ENCODE results near the gene STRADA. TPM values are rescaled to one million over a fixed set of nuclear protein-coding genes. Genes with fewer than 3 reads are reported as not detected.
A peak's percentile ranks its signal among the peaks of the same experiment; 100 is the strongest.

Gene STRADA
- total and polyA plus RNA-seq, 9 of the 15 experiments (the other 6 are each of a cell fraction or from before 2014, with no cell fraction given), result 6.6 to 33.0 (median 20.5) TPM

DNA sequence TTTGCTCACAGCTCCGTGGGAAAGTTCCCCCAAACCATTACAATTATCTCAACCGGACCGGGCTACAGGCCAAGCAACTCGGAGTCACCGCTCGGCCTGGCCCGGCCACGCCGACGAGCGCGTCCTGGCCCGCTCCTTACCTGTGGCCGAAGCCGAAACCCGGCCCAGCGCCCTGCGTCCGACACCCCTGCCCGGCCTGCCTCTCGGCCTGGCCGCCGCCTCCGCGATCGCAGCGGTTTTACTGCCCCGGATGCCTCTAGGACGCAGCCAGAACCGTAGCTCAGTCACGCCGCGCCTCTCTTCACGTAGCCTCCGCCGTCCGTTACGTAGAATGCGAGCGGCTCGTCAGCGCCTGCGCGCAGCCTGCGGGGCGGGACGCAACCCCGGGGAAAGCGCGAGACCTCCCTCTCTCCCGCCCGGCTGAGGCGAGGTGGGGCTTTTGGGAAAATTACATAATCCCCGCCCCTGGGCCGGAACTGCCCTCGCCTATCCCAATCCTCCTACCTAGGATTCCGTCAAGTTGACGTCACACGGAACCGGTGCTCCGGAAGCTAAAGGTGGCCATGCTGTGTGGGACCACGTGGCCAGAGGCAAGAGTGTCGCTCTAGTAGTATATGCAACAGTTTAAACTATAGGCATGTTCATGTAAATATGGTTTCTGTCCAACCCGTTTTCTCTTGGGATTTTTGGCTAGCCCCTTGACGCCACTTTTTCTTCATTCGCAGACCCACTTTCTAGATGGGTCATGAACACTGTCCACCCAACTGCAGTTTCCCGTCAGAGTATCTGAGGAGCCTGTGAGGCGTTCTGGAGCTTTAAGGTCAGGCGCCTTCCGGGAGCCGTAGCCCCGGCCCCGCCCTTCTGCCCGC, 31.9 kb upstream of the STRADA start, which contains the start of gene CCDC47:
TSS of gene CCDC47 (minus strand) at position 326 of the 869 bp plus-strand sequence. CDS start 7,422 bp downstream, outside the sequence.
- H3K4me2 ChIP-seq (ENCODE audit: insufficient read depth, low read length), result peak within 1 kb of the TSS; percentile 93
- ChIA-PET CTCF (ENCODE audit: low intra/inter-chr PET ratio) (no interaction called here), POLR2A (interaction anchor here (0.6 to 5.4 kb wide), 37 partner anchors 9 to 341 kb away, joined by 3 to 82 read pairs (median 6); partner anchors contain the start of genes FTSJ3, PSMC5 and STRADA)
- WGBS (ENCODE audit: insufficient coverage, low coverage, missing lambda C conversion rate), result under 1% methylated on average over 74 of the region's 74 CpGs
- peak within 1 kb of the TSS; percentile 84 for H3K4me3 ChIP-seq
- intact Hi-C loops (cut with micrococcal nuclease) (loop anchor here (2.0 to 10.0 kb wide), 4 partner anchors 69 to 371 kb away; partner anchors contain the start of genes DCAF7, MAP3K3 and SMARCD2), in situ Hi-C loops (cut with MboI) (no loop called here)
- H3K36me3 ChIP-seq (ENCODE audit: control insufficient read depth, insufficient read depth, low read length), result peaks cover 48% of the 10 kb centered on the region
- peaks cover 97% of the 10 kb centered on the region for H3K79me2 ChIP-seq (ENCODE audit: control insufficient read depth, insufficient read depth, low read length)
- H2AFZ ChIP-seq (ENCODE audit: low read depth, low read length), result peak within 1 kb of the TSS; percentile 86
- no peaks in the 10 kb centered on the region for H3K9me3 ChIP-seq (replicated peaks; ENCODE audit: control insufficient read depth, insufficient read depth, low read depth, low read length)
- peak within 1 kb of the TSS; percentile 99 for H3K27ac ChIP-seq (ENCODE audit: extremely low read depth, low read depth, low read length)
- no peaks in the 10 kb centered on the region for H3K9me1 ChIP-seq (ENCODE audit: control insufficient read depth, insufficient read depth, low read length)
- DNase-seq (ENCODE audit: extremely low read depth in 1 of 4, low spot score in 3 of 4) (peak; percentile 94 to 99 (median 97)), ATAC-seq (peak; percentile 85), FAIRE-seq (peak; percentile 95)
- BruUV-seq (replicated peaks), result no TSS peak
- H3K4me1 ChIP-seq (replicated peaks in 1 of 2; ENCODE audit: control insufficient read depth in 2 of 2, insufficient read depth in 2 of 2, low read length in 2 of 2), result peaks cover 9 to 24% of the 10 kb centered on the region in 2 experiments
- H3K27me3 ChIP-seq (ENCODE audit: control insufficient read depth in 2 of 2, insufficient read depth in 2 of 2, low read length in 2 of 2), result no peaks in the 10 kb centered on the region
- peak within 1 kb of the TSS; percentile 98 to 99 for H3K9ac ChIP-seq (ENCODE audit: insufficient read depth in 1 of 2, low read depth in 2 of 2, low read length in 2 of 2)
- H4K20me1 ChIP-seq (replicated peaks; ENCODE audit: control insufficient read depth, insufficient read depth, low read length), result peaks cover 24% of the 10 kb centered on the region
- TF ChIP-seq ZFP1 (CRISPR knock-in tag; IDR thresholded peaks at IDR 0.05) (0 out of 2 replicates have a peak, but pooled peaks have one; percentile 8), TRIM24 (IDR thresholded peaks at IDR 0.05) (peak in 1 of 2 experiments; percentile 35; a peak in 1 of 4 replicates), IRF2 (CRISPR knock-in tag; IDR thresholded peaks at IDR 0.05) (no peak), KDM4B (IDR thresholded peaks at IDR 0.05; ENCODE audit: borderline replicate concordance in 2 of 2, low read depth in 1 of 2) (peak in 1 of 2 experiments; percentile 74; a peak in 2 of 4 replicates), ZNF146 (CRISPR knock-in tag; IDR thresholded peaks at IDR 0.05; ENCODE audit: unreplicated experiment) (no peak), ZNF316 (IDR thresholded peaks at IDR 0.05) (no peak), CBFA2T2 (conservative IDR thresholded peaks at IDR 0.05) (peak; percentile 35), ZSCAN32 (CRISPR knock-in tag; IDR thresholded peaks at IDR 0.05) (no peak), ZNF436 (CRISPR knock-in tag; IDR thresholded peaks at IDR 0.05) (no peak), ZNF133 (CRISPR knock-in tag; IDR thresholded peaks at IDR 0.05) (0 out of 2 replicates have a peak, but pooled peaks have one; percentile 75), CREB3L1 (IDR thresholded peaks at IDR 0.05; ENCODE audit: borderline replicate concordance, low read depth) (peak; percentile 98)
- TF ChIP-seq, protein P1, sequence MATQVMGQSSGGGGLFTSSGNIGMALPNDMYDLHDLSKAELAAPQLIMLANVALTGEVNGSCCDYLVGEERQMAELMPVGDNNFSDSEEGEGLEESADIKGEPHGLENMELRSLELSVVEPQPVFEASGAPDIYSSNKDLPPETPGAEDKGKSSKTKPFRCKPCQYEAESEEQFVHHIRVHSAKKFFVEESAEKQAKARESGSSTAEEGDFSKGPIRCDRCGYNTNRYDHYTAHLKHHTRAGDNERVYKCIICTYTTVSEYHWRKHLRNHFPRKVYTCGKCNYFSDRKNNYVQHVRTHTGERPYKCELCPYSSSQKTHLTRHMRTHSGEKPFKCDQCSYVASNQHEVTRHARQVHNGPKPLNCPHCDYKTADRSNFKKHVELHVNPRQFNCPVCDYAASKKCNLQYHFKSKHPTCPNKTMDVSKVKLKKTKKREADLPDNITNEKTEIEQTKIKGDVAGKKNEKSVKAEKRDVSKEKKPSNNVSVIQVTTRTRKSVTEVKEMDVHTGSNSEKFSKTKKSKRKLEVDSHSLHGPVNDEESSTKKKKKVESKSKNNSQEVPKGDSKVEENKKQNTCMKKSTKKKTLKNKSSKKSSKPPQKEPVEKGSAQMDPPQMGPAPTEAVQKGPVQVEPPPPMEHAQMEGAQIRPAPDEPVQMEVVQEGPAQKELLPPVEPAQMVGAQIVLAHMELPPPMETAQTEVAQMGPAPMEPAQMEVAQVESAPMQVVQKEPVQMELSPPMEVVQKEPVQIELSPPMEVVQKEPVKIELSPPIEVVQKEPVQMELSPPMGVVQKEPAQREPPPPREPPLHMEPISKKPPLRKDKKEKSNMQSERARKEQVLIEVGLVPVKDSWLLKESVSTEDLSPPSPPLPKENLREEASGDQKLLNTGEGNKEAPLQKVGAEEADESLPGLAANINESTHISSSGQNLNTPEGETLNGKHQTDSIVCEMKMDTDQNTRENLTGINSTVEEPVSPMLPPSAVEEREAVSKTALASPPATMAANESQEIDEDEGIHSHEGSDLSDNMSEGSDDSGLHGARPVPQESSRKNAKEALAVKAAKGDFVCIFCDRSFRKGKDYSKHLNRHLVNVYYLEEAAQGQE (IDR thresholded peaks at IDR 0.05; ENCODE audit: borderline replicate concordance), result no peak
- TF ChIP-seq, protein P1 (CRISPR knock-in tag; IDR thresholded peaks at IDR 0.05; ENCODE audit: low read depth), result peak; percentile 80; the same call in 1 of the 2 replicates

All from K562 (cell line).